ENCODE results near the gene TMEM247.

The TMEM247 gene

GRCh38 chr2:46479265-46479664 lies at the start of gene TMEM247:
Gene TMEM247, plus strand, starts transcription at chr2:46479565.
- no peak for DNase-seq (ENCODE audit: low spot score in 2 of 2)
- H3K4me3 Mint-ChIP-seq = no peak within 1 kb of the TSS
- peak within 1 kb of the TSS; percentile 7 for H3K27ac Mint-ChIP-seq (ENCODE audit: low read depth)
- H3K4me1 Mint-ChIP-seq = peaks cover 25% of the 10 kb centered on the region
- peaks cover 6% of the 10 kb centered on the region for H3K9me3 Mint-ChIP-seq
- no peaks in the 10 kb centered on the region for H3K36me3 Mint-ChIP-seq (ENCODE audit: insufficient read depth)
- no peak for ATAC-seq (replicated peaks; ENCODE audit: extremely low read depth, poor library complexity, severe bottlenecking)
- H3K27me3 Mint-ChIP-seq = peaks cover 8% of the 10 kb centered on the region

- DNase-seq (ENCODE audit: low spot score in 2 of 2) = no peak
- no peak for ATAC-seq (replicated peaks; ENCODE audit: extremely low read depth, poor library complexity, severe bottlenecking)
- Mint-ChIP-seq H3K27me3 (no peaks in the 10 kb centered on the region), H3K4me1 (peaks cover 42% of the 10 kb centered on the region), H3K27ac (ENCODE audit: low read depth) (no peak overlapping the region), H3K9me3 (no peaks in the 10 kb centered on the region), H3K36me3 (ENCODE audit: insufficient read depth) (no peaks in the 10 kb centered on the region), H3K4me3 (no peak overlapping the region)
These were observed 49.0 kb upstream of the TMEM247 start for GRCh38 chr2:46430413-46430812.

GRCh38 chr2:46430992-46431391 lies 48.4 kb upstream of the TMEM247 start:
- H3K4me3 Mint-ChIP-seq = peak overlapping the region; percentile 36
- H3K4me1 Mint-ChIP-seq = peaks cover 47% of the 10 kb centered on the region
- H3K27me3 Mint-ChIP-seq = no peaks in the 10 kb centered on the region
- DNase-seq (ENCODE audit: low spot score in 2 of 2) = no peak
- peak overlapping the region; percentile 78 for H3K27ac Mint-ChIP-seq (ENCODE audit: low read depth)
- H3K36me3 Mint-ChIP-seq (ENCODE audit: insufficient read depth) = no peaks in the 10 kb centered on the region
- ATAC-seq (replicated peaks; ENCODE audit: extremely low read depth, poor library complexity, severe bottlenecking) = peak; percentile 75
- no peaks in the 10 kb centered on the region for H3K9me3 Mint-ChIP-seq

GRCh38 chr2:46431481-46432235 lies 47.7 kb upstream of the TMEM247 start:
- no peaks in the 10 kb centered on the region for H3K27me3 Mint-ChIP-seq
- no peaks in the 10 kb centered on the region for H3K36me3 Mint-ChIP-seq (ENCODE audit: insufficient read depth)
- H3K27ac Mint-ChIP-seq (ENCODE audit: low read depth) = peak overlapping the region; percentile 78
- H3K4me3 Mint-ChIP-seq = peak overlapping the region; percentile 36
- no peak for ATAC-seq (replicated peaks; ENCODE audit: extremely low read depth, poor library complexity, severe bottlenecking)
- no peaks in the 10 kb centered on the region for H3K9me3 Mint-ChIP-seq
- H3K4me1 Mint-ChIP-seq = peaks cover 53% of the 10 kb centered on the region
- no peak for DNase-seq (ENCODE audit: low spot score in 2 of 2)

GRCh38 chr2:46434851-46435273 lies 44.5 kb upstream of the TMEM247 start:
- no peaks in the 10 kb centered on the region for H3K36me3 Mint-ChIP-seq (ENCODE audit: insufficient read depth)
- ATAC-seq (replicated peaks; ENCODE audit: extremely low read depth, poor library complexity, severe bottlenecking) (no peak), DNase-seq (ENCODE audit: low spot score in 2 of 2) (no peak)
- no peaks in the 10 kb centered on the region for H3K27me3 Mint-ChIP-seq
- peak overlapping the region; percentile 2 for H3K4me3 Mint-ChIP-seq
- H3K27ac Mint-ChIP-seq (ENCODE audit: low read depth) = no peak overlapping the region
- no peaks in the 10 kb centered on the region for H3K9me3 Mint-ChIP-seq
- H3K4me1 Mint-ChIP-seq = peaks cover 74% of the 10 kb centered on the region

GRCh38 chr2:46435353-46435752 lies 44.0 kb upstream of the TMEM247 start:
- no peak overlapping the region for H3K27ac Mint-ChIP-seq (ENCODE audit: low read depth)
- ATAC-seq (replicated peaks; ENCODE audit: extremely low read depth, poor library complexity, severe bottlenecking) (no peak), DNase-seq (ENCODE audit: low spot score in 2 of 2) (no peak)
- H3K4me3 Mint-ChIP-seq = peak overlapping the region; percentile 2
- H3K27me3 Mint-ChIP-seq = no peaks in the 10 kb centered on the region
- H3K4me1 Mint-ChIP-seq = peaks cover 79% of the 10 kb centered on the region
- H3K9me3 Mint-ChIP-seq = no peaks in the 10 kb centered on the region
- H3K36me3 Mint-ChIP-seq (ENCODE audit: insufficient read depth) = no peaks in the 10 kb centered on the region

- ATAC-seq (replicated peaks; ENCODE audit: extremely low read depth, poor library complexity, severe bottlenecking) (no peak), DNase-seq (ENCODE audit: low spot score in 2 of 2) (no peak)
- H3K4me3 Mint-ChIP-seq = no peak overlapping the region
- H3K27ac Mint-ChIP-seq (ENCODE audit: low read depth) = no peak overlapping the region
- H3K36me3 Mint-ChIP-seq (ENCODE audit: insufficient read depth) = no peaks in the 10 kb centered on the region
- H3K4me1 Mint-ChIP-seq = peaks cover 77% of the 10 kb centered on the region
- H3K9me3 Mint-ChIP-seq = no peaks in the 10 kb centered on the region
- no peaks in the 10 kb centered on the region for H3K27me3 Mint-ChIP-seq
These were observed 43.5 kb upstream of the TMEM247 start for GRCh38 chr2:46435796-46436360.

- Mint-ChIP-seq H3K27ac (ENCODE audit: low read depth) (peak overlapping the region; percentile 91), H3K27me3 (no peaks in the 10 kb centered on the region), H3K36me3 (ENCODE audit: insufficient read depth) (no peaks in the 10 kb centered on the region), H3K4me1 (peaks cover 68% of the 10 kb centered on the region), H3K9me3 (no peaks in the 10 kb centered on the region), H3K4me3 (no peak overlapping the region)
- DNase-seq (ENCODE audit: low spot score in 2 of 2) = no peak
- ATAC-seq (replicated peaks; ENCODE audit: extremely low read depth, poor library complexity, severe bottlenecking) = no peak
These were observed 42.6 kb upstream of the TMEM247 start for GRCh38 chr2:46436800-46437199.

GRCh38 chr2:46438102-46438501 lies 41.3 kb upstream of the TMEM247 start:
- DNase-seq (ENCODE audit: low spot score in 2 of 2) (no peak), ATAC-seq (replicated peaks; ENCODE audit: extremely low read depth, poor library complexity, severe bottlenecking) (no peak)
- H3K4me1 Mint-ChIP-seq = peaks cover 64% of the 10 kb centered on the region
- H3K4me3 Mint-ChIP-seq = no peak overlapping the region
- H3K27ac Mint-ChIP-seq (ENCODE audit: low read depth) = peak overlapping the region; percentile 91
- H3K36me3 Mint-ChIP-seq (ENCODE audit: insufficient read depth) = no peaks in the 10 kb centered on the region
- no peaks in the 10 kb centered on the region for H3K27me3 Mint-ChIP-seq
- H3K9me3 Mint-ChIP-seq = no peaks in the 10 kb centered on the region

- Mint-ChIP-seq H3K36me3 (ENCODE audit: insufficient read depth) (no peaks in the 10 kb centered on the region), H3K4me1 (peaks cover 67% of the 10 kb centered on the region), H3K9me3 (no peaks in the 10 kb centered on the region), H3K4me3 (peak overlapping the region; percentile 68), H3K27me3 (no peaks in the 10 kb centered on the region), H3K27ac (ENCODE audit: low read depth) (peak overlapping the region; percentile 91)
- no peak for DNase-seq (ENCODE audit: low spot score in 2 of 2)
- ATAC-seq (replicated peaks; ENCODE audit: extremely low read depth, poor library complexity, severe bottlenecking) = no peak
These were observed 40.6 kb upstream of the TMEM247 start for GRCh38 chr2:46438794-46439193.

GRCh38 chr2:46439582-46439981 lies 39.8 kb upstream of the TMEM247 start:
- Mint-ChIP-seq H3K36me3 (ENCODE audit: insufficient read depth) (no peaks in the 10 kb centered on the region), H3K4me1 (peaks cover 63% of the 10 kb centered on the region), H3K27me3 (no peaks in the 10 kb centered on the region), H3K27ac (ENCODE audit: low read depth) (peak overlapping the region; percentile 91), H3K4me3 (peak overlapping the region; percentile 68), H3K9me3 (no peaks in the 10 kb centered on the region)
- ATAC-seq (replicated peaks; ENCODE audit: extremely low read depth, poor library complexity, severe bottlenecking) (peak; percentile 98), DNase-seq (ENCODE audit: low spot score in 2 of 2) (peak in 1 of 2 donors; percentile 62)

GRCh38 chr2:46441838-46442712 lies 37.3 kb upstream of the TMEM247 start:
- ATAC-seq (replicated peaks; ENCODE audit: extremely low read depth, poor library complexity, severe bottlenecking) (no peak), DNase-seq (ENCODE audit: low spot score in 2 of 2) (no peak)
- Mint-ChIP-seq H3K9me3 (peaks cover 6% of the 10 kb centered on the region), H3K27me3 (no peaks in the 10 kb centered on the region), H3K36me3 (ENCODE audit: insufficient read depth) (peaks cover 2% of the 10 kb centered on the region), H3K4me3 (no peak overlapping the region), H3K27ac (ENCODE audit: low read depth) (no peak overlapping the region), H3K4me1 (peaks cover 44% of the 10 kb centered on the region)

All from central memory CD8-positive, alpha-beta T cell (primary cell).